K562 (cell line): ENCODE measurements around the gene FMNL3. TPM values are rescaled to one million over a fixed set of nuclear protein-coding genes. Genes with fewer than 3 reads are reported as not detected.

ENCODE experiments used
- ATAC-seq: fragments of 200-7000 bp; cut with Tn5 transposase; 3 replicates; pipeline ENCODE4 v1.9.1; 2020; ENCODE audit warnings: moderate library complexity
- BruUV-seq: library from RNA; stranded (reverse); fragments of 400-500 nt; replicated peaks from 2 replicates; lab custom pipeline; 2021; lab: Mats Ljungman, UMichigan
- CTCF ChIA-PET: fragments of 300-600 bp; formaldehyde crosslinking; extraction: SDS; loops from one replicate; lab custom pipeline; 2021; ENCODE audit warnings: low intra/inter-chr PET ratio; lab: Yijun Ruan, JAX
- POLR2A ChIA-PET: fragments of 300-600, 350-650 bp; sonication (Branson Sonifier 250); formaldehyde crosslinking; extraction: SDS; loops from one replicate; lab custom pipeline; 2021; ENCODE audit warnings: antibody characterized with exemption, inconsistent platforms; lab: Yijun Ruan, JAX
- DNase-seq, 4 experiments: peaks; one replicate each; pipeline versions ENCODE4 v3.0.0 to v3.0.0-alpha.2; 2011 to 2018; ENCODE audit warnings: low spot score in 3 of 4, mixed read lengths in 3 of 4; ENCODE audit errors: extremely low read depth in 1 of 4
- FAIRE-seq: peaks from 2 replicates; lab custom pipeline; 2011; peaks lifted over from hg19 to GRCh38; lab: Jason Lieb, UNC
- H2AFZ ChIP-seq: 2 replicates; pipeline ENCODE4 v1.6.0; 2011; ENCODE audit warnings: low read depth, low read length, control low read depth, inconsistent platforms
- H3K27ac ChIP-seq: fragments of 200-600 bp; 3 replicates; pipeline ENCODE4 v1.8.0; 2011; ENCODE audit warnings: low read depth, mild to moderate bottlenecking, control low read depth, inconsistent platforms, low read length, moderate library complexity, mixed read lengths; ENCODE audit errors: extremely low read depth
- H3K27me3 ChIP-seq, 2 experiments: fragments of 300-600 bp in 1 of 2; 2 replicates in 1 of 2; 3 replicates in 1 of 2; pipeline versions ENCODE4 v1.6.0 to v1.8.0; 2011; ENCODE audit warnings: inconsistent platforms in 2 of 2, low read length in 2 of 2, mild to moderate bottlenecking in 1 of 2, mixed read lengths in 1 of 2, moderate library complexity in 1 of 2; ENCODE audit not compliant: control insufficient read depth in 2 of 2, insufficient read depth in 2 of 2
- H3K36me3 ChIP-seq: fragments of 300-600 bp; 3 replicates; pipeline ENCODE4 v1.8.0; 2011; ENCODE audit warnings: mild to moderate bottlenecking, low read length, inconsistent platforms; ENCODE audit not compliant: control insufficient read depth, insufficient read depth
- H3K4me1 ChIP-seq, 2 experiments: fragments of 200-600 bp in 1 of 2; replicated peaks in 1 of 2; 2 replicates in 1 of 2; 3 replicates in 1 of 2; pipeline versions ENCODE4 v1.5.1 to v1.8.0; 2011; ENCODE audit warnings: inconsistent platforms in 2 of 2, low read length in 2 of 2, mild to moderate bottlenecking in 1 of 2, mixed read lengths in 1 of 2, moderate library complexity in 1 of 2; ENCODE audit not compliant: control insufficient read depth in 2 of 2, insufficient read depth in 2 of 2
- H3K4me2 ChIP-seq: 2 replicates; pipeline ENCODE4 v1.6.1; 2011; ENCODE audit warnings: low read length, control low read depth, inconsistent platforms, mixed read lengths; ENCODE audit not compliant: insufficient read depth
- H3K4me3 ChIP-seq: fragments of 200-600 bp; sonication (generic), shearing (Covaris generic); 2 replicates; pipeline ENCODE4 v1.5.1; 2016; ENCODE audit warnings: control low read depth, inconsistent platforms
- H3K79me2 ChIP-seq: fragments of 200-600 bp; 3 replicates; pipeline ENCODE4 v1.8.0; 2011; ENCODE audit warnings: low read length, inconsistent platforms; ENCODE audit not compliant: control insufficient read depth, insufficient read depth
- H3K9ac ChIP-seq, 2 experiments: 2 replicates each; pipeline versions ENCODE4 v1.6.0 to v1.6.1; 2011; ENCODE audit warnings: low read depth in 2 of 2, low read length in 2 of 2, control low read depth in 1 of 2, inconsistent platforms in 1 of 2, mild to moderate bottlenecking in 1 of 2, mixed read lengths in 1 of 2; ENCODE audit not compliant: insufficient read depth in 1 of 2
- H3K9me1 ChIP-seq: one replicate; pipeline ENCODE4 v1.6.0; 2011; ENCODE audit warnings: inconsistent platforms, mild to moderate bottlenecking, low read length, moderate library complexity; ENCODE audit not compliant: control insufficient read depth, insufficient read depth
- H3K9me3 ChIP-seq: replicated peaks from 2 replicates; pipeline ENCODE4 v1.5.1; 2011; ENCODE audit warnings: low read depth, low read length, inconsistent platforms; ENCODE audit not compliant: control insufficient read depth, insufficient read depth
- H4K20me1 ChIP-seq: replicated peaks from 2 replicates; pipeline ENCODE4 v1.6.1; 2011; ENCODE audit warnings: low read length, inconsistent platforms, mixed read lengths; ENCODE audit not compliant: control insufficient read depth, insufficient read depth
- EWSR1 ChIP-seq: fragments of 450-650 bp; IDR thresholded peaks from 2 replicates; pipeline ENCODE4 v1.6.1; 2018; ENCODE audit warnings: borderline replicate concordance, mild to moderate bottlenecking, low read depth, moderate library complexity; ENCODE audit not compliant: partially characterized antibody
- NFIX ChIP-seq: fragments of 250-450 bp; sonication (Bioruptor Pico); IDR thresholded peaks from 2 replicates; pipeline ENCODE4 v1.4.0; 2020; ENCODE audit warnings: low read depth, mild to moderate bottlenecking, moderate library complexity
- NR3C1 ChIP-seq: sonication (generic); formaldehyde crosslinking; IDR thresholded peaks from 2 replicates; pipeline ENCODE4 v1.8.1; 2022; ENCODE audit warnings: missing genetic modification reagents
- ZFP1 ChIP-seq: fragments of 450-650 bp; formaldehyde crosslinking; IDR thresholded peaks from 2 replicates; pipeline ENCODE4 v1.4.0; 2020; ENCODE audit warnings: mild to moderate bottlenecking, mixed read lengths
- WGBS: fragments of 100-300 bp; shearing (Covaris generic); methylation state at CpG from one replicate; pipeline ENCODE4 v1.1.6; 2016; ENCODE audit warnings: low coverage, mixed read lengths; ENCODE audit not compliant: insufficient coverage; ENCODE audit errors: missing lambda C conversion rate; 5-methylcytosine and 5-hydroxymethylcytosine counted together
- in situ Hi-C: fragments of 300-500 bp; cut with MboI; formaldehyde crosslinking; loops from 4 replicates; pipeline ENCODE4 v1.15.0; 2018; ENCODE audit warnings: inconsistent platforms, mixed read lengths
- intact Hi-C: fragments of 100-400 bp; cut with micrococcal nuclease; formaldehyde crosslinking; loops from 2 replicates; pipeline ENCODE4 v1.14.2; 2022
- polyA plus RNA-seq, 8 experiments: library from polyadenylated mRNA; depleted of rRNA in 4 of 8; stranded (reverse) in 5 of 8; unstranded in 3 of 8; fragments of >200 nt; fragmentation: Nextera tagmentation in 2 of 8; fragmentation: Illumina TruSeq in 1 of 8; extraction: Ambion mirVana in 2 of 8; extraction: Trizol in 1 of 8; gene quantifications; 2 replicates each; pipeline versions ENCODE4 v1.2.1 to v1.2.3, GENCODE V29; 2011 to 2014; ENCODE audit warnings: inconsistent platforms in 1 of 8, missing spikeins in 1 of 8
- total RNA-seq, 7 experiments: library from RNA; depleted of rRNA in 6 of 7; stranded (reverse); fragments of >200 nt in 6 of 7; fragmentation: Illumina TruSeq in 2 of 7; extraction: Trizol in 2 of 7; gene quantifications; 2 replicates each; pipeline versions ENCODE4 v1.2.1 to v1.2.3, GENCODE V29; 2011 to 2021; ENCODE audit warnings: low replicate concordance in 1 of 7
- TF ChIP-seq, protein P1 (sequence below): fragments of 450-650 bp; IDR thresholded peaks from 2 replicates; pipeline ENCODE4 v1.6.1; 2017; ENCODE audit warnings: antibody characterized with exemption, mild to moderate bottlenecking
- TF ChIP-seq, protein P2 (sequence below): fragments of 200-600 bp; sonication (generic); IDR thresholded peaks from one replicate; pipeline ENCODE4 v1.6.1; 2012; ENCODE audit warnings: mild to moderate bottlenecking, low read depth, low read length, inconsistent platforms

Gene FMNL3
- total and polyA plus RNA-seq, 9 of the 15 experiments (the other 6 are each of a cell fraction or from before 2014, with no cell fraction given) = 0.49 to 14.4 (median 6.8) TPM

DNA sequence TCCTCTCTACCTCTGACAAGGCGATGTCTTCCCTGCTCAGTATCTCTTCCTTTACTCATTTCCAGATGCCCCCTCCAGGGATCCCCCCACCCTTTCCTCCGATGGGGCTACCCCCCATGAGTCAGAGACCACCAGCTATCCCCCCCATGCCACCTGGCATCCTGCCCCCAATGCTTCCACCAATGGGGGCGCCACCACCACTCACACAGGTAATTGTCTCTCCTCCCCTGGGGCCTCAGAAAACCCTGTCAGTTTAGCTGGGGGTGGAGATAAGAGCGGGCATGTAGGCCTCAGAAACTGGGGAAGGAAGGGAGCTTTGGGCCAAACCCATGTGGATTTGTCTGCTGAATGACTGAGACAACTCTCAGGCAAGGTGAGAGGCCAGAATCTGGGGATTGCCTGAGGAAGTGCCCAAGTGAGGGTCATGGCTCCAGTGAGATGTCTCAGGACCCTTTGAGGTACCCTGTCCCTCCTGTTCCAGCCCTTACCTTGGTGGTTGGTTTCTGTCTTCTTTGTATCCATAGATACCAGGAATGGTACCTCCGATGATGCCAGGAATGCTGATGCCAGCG lies 75.8 kb downstream of the FMNL3 start:
- BruUV-seq = no TSS peak
- Histone ChIP-seq H3K9me1 (no peaks in the 10 kb centered on the region), H3K36me3 (no peaks in the 10 kb centered on the region), H3K9me3 (no peaks in the 10 kb centered on the region), H3K27ac (no peak overlapping the region), H3K27me3 (no peaks in the 10 kb centered on the region; a peak in 1 of 5 replicates), H3K4me2 (no peak overlapping the region), H4K20me1 (no peaks in the 10 kb centered on the region), H3K9ac (no peak overlapping the region), H3K4me3 (no peak overlapping the region), H2AFZ (no peak overlapping the region), H3K4me1 (peaks cover 0 to 5% of the 10 kb centered on the region in 2 experiments; a peak in 1 of 5 replicates), H3K79me2 (no peaks in the 10 kb centered on the region)
- in situ Hi-C loops (no loop called here), intact Hi-C loops (no loop called here)
- no peak for FAIRE-seq
- CTCF ChIA-PET = no interaction called here
- 0 out of 3 replicates have a peak, but pooled peaks have one; percentile 21 for ATAC-seq
- WGBS = 65% methylated on average over 3 of the region's 6 CpGs
- DNase-seq = peak in 2 of 4 experiments; percentile 23 to 30
- POLR2A ChIA-PET = interaction anchor here (0.6 kb wide), 1 partner anchor 504 kb away, joined by 3 read pairs; no protein-coding TSS in a partner anchor
- TF ChIP-seq NR3C1 (CRISPR knock-in tag) (no peak), NFIX (CRISPR knock-in tag) (no peak), ZFP1 (CRISPR knock-in tag) (no peak), EWSR1 (no peak)
- TF ChIP-seq, protein P1, sequence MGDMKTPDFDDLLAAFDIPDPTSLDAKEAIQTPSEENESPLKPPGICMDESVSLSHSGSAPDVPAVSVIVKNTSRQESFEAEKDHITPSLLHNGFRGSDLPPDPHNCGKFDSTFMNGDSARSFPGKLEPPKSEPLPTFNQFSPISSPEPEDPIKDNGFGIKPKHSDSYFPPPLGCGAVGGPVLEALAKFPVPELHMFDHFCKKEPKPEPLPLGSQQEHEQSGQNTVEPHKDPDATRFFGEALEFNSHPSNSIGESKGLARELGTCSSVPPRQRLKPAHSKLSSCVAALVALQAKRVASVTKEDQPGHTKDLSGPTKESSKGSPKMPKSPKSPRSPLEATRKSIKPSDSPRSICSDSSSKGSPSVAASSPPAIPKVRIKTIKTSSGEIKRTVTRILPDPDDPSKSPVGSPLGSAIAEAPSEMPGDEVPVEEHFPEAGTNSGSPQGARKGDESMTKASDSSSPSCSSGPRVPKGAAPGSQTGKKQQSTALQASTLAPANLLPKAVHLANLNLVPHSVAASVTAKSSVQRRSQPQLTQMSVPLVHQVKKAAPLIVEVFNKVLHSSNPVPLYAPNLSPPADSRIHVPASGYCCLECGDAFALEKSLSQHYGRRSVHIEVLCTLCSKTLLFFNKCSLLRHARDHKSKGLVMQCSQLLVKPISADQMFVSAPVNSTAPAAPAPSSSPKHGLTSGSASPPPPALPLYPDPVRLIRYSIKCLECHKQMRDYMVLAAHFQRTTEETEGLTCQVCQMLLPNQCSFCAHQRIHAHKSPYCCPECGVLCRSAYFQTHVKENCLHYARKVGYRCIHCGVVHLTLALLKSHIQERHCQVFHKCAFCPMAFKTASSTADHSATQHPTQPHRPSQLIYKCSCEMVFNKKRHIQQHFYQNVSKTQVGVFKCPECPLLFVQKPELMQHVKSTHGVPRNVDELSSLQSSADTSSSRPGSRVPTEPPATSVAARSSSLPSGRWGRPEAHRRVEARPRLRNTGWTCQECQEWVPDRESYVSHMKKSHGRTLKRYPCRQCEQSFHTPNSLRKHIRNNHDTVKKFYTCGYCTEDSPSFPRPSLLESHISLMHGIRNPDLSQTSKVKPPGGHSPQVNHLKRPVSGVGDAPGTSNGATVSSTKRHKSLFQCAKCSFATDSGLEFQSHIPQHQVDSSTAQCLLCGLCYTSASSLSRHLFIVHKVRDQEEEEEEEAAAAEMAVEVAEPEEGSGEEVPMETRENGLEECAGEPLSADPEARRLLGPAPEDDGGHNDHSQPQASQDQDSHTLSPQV = no peak
- TF ChIP-seq, protein P2, sequence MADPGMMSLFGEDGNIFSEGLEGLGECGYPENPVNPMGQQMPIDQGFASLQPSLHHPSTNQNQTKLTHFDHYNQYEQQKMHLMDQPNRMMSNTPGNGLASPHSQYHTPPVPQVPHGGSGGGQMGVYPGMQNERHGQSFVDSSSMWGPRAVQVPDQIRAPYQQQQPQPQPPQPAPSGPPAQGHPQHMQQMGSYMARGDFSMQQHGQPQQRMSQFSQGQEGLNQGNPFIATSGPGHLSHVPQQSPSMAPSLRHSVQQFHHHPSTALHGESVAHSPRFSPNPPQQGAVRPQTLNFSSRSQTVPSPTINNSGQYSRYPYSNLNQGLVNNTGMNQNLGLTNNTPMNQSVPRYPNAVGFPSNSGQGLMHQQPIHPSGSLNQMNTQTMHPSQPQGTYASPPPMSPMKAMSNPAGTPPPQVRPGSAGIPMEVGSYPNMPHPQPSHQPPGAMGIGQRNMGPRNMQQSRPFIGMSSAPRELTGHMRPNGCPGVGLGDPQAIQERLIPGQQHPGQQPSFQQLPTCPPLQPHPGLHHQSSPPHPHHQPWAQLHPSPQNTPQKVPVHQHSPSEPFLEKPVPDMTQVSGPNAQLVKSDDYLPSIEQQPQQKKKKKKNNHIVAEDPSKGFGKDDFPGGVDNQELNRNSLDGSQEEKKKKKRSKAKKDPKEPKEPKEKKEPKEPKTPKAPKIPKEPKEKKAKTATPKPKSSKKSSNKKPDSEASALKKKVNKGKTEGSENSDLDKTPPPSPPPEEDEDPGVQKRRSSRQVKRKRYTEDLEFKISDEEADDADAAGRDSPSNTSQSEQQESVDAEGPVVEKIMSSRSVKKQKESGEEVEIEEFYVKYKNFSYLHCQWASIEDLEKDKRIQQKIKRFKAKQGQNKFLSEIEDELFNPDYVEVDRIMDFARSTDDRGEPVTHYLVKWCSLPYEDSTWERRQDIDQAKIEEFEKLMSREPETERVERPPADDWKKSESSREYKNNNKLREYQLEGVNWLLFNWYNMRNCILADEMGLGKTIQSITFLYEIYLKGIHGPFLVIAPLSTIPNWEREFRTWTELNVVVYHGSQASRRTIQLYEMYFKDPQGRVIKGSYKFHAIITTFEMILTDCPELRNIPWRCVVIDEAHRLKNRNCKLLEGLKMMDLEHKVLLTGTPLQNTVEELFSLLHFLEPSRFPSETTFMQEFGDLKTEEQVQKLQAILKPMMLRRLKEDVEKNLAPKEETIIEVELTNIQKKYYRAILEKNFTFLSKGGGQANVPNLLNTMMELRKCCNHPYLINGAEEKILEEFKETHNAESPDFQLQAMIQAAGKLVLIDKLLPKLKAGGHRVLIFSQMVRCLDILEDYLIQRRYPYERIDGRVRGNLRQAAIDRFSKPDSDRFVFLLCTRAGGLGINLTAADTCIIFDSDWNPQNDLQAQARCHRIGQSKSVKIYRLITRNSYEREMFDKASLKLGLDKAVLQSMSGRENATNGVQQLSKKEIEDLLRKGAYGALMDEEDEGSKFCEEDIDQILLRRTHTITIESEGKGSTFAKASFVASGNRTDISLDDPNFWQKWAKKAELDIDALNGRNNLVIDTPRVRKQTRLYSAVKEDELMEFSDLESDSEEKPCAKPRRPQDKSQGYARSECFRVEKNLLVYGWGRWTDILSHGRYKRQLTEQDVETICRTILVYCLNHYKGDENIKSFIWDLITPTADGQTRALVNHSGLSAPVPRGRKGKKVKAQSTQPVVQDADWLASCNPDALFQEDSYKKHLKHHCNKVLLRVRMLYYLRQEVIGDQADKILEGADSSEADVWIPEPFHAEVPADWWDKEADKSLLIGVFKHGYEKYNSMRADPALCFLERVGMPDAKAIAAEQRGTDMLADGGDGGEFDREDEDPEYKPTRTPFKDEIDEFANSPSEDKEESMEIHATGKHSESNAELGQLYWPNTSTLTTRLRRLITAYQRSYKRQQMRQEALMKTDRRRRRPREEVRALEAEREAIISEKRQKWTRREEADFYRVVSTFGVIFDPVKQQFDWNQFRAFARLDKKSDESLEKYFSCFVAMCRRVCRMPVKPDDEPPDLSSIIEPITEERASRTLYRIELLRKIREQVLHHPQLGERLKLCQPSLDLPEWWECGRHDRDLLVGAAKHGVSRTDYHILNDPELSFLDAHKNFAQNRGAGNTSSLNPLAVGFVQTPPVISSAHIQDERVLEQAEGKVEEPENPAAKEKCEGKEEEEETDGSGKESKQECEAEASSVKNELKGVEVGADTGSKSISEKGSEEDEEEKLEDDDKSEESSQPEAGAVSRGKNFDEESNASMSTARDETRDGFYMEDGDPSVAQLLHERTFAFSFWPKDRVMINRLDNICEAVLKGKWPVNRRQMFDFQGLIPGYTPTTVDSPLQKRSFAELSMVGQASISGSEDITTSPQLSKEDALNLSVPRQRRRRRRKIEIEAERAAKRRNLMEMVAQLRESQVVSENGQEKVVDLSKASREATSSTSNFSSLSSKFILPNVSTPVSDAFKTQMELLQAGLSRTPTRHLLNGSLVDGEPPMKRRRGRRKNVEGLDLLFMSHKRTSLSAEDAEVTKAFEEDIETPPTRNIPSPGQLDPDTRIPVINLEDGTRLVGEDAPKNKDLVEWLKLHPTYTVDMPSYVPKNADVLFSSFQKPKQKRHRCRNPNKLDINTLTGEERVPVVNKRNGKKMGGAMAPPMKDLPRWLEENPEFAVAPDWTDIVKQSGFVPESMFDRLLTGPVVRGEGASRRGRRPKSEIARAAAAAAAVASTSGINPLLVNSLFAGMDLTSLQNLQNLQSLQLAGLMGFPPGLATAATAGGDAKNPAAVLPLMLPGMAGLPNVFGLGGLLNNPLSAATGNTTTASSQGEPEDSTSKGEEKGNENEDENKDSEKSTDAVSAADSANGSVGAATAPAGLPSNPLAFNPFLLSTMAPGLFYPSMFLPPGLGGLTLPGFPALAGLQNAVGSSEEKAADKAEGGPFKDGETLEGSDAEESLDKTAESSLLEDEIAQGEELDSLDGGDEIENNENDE = no peak
